ENCODE measurements around the gene SLC12A7.
"Not testable (repeated sequence)": the region's sequence is repeated elsewhere in the genome, so short reads cannot be mapped to it uniquely, and the experiment has no call there.

SLC12A7 gene

DNA sequence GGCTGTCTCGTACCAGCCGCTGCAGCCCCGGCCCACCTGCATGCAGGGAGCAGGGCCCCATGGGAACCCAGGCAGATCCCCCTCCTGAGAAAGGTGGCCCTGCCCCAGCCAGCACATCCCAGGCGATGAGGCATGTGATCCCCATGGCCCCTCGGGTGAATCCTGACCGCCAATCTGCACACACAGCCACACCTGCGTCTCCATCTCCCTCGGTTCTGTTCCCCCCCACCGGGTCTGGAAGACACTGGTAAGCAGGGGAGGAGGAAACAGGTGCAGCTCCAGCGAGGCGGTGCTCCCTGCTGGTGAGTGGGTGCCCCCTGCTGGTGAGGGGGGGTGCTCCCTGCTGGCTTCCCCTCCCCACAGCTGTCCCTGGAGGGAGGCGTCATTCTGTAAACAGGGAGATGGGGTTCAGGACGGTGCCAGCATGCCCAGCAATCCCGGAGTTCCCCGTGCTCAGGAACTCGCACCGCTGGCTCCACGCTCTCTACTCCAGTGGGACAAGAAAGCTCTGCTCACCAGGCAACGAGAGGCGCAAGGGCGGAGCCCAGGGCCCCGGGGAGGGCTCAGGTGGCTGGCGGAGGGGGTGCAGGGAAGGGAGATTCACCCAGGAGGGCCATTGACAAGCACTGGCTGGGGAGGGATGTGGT is 28.4 kb upstream of the SLC12A7 start:
- DNase-seq: peak; percentile 49

DNA sequence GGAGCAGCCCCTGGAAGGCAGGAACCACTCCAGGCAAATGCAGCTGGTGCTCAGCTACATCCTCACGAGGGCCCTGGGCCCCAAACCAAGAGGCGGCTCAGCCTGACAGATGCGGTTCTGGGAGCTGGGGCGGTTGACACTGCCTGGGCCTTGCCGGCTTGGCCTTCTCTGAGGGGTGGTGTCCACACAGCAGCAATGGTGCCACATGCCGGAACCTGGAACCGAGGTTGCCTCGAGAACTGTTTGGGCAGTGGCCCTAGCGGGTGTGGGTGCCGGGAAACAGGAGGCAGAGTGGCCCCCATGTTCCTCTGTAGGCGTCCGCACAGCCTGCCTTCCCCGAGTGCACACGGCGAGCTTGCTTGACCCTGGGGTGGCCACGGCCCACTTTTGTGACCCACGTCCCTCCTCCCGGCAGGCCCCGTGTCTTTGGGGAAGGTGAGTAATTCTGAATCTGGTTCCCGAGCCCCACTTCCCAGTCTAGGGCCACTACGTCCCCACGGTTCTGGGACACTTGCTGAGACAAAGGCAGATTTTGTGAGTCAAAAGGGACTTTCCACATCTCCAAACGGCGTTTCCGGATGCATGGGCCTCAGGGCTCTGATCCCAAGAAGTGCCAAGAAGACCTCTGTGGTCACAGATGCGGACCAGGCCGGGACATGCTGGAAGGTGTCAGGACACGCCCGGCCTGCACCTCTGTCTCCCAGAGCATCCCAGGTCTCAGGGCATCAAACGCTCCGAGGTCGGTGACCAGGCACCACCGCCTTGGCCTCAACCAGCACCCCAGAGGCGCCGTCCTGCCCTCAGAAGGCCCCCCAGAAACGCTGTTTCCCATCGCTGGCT is 27.7 kb upstream of the SLC12A7 start:
- DNase-seq: no peak

DNA sequence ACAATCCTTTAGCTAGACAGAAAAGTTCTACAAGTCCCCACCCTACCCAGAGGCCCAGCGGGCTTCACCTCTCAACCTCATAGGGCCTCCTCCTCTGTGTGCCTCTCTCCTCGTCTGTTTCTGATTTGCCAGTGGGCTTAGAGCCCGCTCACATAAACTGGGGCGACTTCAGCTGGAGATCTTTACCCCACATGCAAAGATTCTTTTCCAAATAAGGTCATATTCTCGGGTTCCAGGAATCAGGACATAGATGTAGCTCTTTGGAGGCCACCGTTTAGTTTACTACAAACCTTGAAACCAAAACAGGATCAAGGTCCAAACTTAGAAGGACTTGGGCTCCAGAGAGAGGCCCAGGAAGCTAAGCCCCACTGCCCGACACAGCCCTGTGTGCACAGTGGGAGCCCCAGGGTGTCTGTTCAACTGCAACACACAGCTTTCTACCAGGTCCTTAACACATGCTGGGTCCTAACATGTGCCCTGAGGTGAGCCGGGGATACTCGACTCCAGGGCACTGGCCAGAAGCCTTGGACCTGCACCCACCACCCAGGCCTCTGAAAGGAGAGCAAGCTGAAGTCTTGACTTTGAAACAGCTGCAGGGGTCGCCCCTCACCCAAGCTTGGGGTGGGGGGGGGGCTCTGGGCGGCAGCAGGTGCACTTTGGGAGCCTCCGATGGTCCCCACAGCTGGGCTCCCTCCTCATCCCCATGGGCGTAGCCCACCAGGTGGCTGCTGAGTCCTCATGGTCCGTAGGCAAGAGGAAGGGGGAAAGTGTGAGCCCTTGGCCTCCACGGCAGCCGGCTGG is 26.8 kb upstream of the SLC12A7 start:
- DNase-seq: no peak

DNA sequence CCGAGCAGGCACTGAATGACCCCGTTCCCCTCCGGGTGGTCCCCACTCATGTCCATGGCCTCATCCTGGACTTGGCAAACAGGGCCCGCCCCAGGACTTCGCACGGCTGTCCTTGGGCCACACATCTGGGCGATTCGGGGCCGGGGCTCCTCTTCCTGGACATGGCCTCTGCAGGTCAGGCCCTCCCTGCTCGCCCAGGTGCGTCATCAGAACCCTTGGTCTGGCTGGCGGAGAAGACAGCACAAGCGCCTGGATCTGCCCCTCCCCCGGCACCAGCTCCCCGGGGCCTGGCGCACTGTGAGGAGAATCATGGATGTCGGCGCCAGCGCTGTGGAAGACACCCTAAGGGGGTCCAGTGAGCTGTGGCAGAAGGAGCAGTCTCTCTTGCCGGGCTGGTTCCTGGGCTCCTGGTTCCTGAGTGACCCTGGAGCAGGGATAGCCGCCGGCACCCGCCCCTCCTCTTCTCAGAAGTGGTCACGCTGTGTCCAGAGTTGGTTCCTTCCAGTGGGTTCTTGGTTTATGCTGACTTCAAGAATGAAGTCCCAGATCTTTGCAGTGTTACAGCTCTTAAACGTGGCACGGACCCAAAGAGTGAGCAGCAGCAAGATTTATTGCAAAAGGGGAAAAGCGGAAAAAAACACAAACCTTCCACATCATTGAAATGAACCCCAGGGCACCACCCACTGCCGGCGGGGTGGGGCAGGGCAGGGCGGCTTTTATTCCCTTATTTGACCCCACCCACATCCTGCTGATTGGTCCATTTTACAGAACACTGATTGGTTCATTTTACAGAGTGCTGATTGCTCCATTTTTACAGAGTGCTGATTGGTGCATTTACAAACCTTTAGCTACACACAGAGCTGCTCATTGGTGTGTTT is 25.9 kb upstream of the SLC12A7 start:
- DNase-seq: no peak

DNA sequence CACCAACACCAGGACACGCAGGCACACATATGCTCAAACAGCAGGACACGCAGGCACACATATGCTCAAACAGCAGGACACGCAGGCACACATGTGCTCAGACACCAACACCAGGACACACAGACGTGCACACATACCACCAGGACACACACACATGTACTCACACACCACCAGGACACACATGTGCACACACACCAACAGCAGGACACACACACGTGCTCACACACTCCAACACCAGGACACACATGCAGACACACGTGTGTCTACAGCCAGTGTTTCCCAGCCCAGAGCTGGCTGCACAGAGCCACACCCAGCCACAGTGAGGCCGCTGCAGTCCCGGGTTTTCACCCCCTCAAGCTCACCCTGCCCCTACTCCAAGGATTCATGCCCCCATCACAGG is 25.0 kb upstream of the SLC12A7 start:
- no peak for DNase-seq

DNA sequence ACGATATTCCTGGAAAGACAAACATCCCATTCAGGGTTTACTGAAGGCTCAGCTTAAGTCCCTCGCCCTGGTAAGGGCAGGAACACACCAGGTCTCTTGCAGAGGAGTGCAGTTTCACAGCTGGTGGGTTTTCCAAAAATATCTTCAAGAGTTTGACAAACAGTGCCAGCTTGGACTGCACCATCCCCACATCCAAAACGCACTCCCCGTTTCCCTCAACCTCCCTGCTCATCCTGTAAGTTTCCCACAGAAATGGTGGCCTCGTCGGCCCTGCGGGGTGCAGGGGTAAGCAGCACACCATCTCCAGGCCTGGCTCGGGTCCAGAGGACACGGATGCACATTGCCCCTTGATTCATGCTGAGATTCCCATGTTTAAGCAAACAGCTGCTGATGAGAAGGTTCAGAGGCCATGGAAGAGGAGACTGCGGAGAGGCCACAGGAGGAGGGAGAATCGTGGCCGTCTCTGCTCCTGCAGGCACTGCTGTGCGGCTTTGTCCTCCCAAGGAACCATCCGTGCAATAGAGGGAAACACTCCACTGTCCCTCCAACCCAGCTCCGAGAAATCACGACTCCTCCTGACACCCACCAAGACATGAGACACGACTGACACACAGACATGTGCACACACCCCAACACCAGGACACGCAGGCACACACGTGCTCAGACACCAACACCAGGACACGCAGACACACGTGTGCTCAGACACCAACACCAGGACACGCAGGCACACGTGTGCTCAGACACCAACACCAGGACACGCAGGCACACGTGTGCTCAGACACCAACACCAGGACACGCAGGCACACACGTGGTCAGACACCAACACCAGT is 24.0 kb upstream of the SLC12A7 start:
- no peak for DNase-seq

DNA sequence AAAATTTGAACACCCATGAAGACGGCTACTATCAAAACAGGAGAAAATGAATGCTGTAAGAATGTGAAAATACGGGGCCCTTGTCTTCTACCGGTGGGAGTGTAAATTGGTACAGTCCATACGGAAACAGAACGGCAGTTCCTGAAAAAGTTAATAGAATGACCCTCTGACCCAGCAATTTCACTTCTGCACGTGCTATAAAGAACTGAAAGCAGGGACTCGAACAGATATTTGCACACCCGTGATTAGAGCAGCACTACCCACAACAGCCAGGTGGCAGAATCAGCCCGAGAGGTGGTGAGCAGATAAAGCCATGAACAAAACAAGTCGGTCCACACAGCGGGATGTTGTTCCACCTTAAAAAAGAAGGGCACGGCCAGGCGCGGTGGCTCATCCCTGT is 22.6 kb upstream of the SLC12A7 start:
- no peak for DNase-seq

DNA sequence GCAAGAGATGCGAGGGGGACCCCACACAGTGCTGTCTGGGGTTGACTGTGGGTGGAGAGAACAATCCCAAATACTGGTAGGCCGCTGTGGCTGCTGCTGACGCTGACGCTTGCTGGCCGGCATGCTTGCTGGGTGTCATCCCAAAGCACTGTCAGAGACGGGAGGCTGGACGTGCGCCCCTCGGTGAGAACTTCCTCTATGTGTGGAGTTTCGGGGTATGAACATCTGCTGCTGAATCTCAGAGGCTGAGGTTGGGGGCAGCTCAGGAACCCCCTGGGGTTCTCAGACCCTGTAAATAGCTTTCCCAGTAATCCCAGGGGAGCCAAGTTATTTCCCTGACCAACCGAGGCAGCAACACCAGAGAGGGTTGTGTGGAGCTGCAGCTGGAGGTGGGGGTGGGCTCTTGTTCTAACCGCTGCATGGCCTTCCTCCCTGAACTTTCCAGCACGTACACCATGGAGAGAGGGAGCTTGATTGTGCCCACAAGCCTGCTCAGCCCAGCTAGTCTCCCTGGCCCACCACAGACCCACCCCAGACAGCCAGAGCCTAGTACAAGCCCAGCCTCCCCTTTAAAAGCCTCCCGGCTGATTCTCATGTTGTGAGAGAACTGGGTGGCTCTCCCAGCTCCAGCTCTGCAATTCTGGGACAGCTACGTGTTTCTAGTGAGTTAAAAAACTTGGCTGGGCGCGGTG is 21.8 kb upstream of the SLC12A7 start:
- DNase-seq: no peak

DNA sequence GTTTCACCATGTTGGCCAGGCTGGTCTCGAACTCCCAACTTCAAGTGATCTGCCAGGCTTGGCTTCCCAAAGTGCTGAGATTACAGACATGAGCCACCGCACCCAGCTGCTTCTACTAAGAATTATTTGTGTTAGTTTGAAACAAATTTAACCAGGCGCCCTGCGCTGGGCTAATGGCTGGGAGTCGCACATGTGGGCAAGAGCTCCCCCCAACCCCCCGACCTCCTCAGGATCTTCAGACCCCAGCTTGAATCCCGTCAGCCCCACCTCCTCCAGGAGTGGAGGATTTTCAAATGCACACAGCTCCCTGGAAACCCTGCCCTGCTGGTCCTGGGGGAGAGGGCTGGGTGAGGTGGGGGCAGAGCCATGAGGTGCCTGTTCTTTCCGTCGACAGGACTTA is 21.2 kb upstream of the SLC12A7 start:
- no peak for DNase-seq

DNA sequence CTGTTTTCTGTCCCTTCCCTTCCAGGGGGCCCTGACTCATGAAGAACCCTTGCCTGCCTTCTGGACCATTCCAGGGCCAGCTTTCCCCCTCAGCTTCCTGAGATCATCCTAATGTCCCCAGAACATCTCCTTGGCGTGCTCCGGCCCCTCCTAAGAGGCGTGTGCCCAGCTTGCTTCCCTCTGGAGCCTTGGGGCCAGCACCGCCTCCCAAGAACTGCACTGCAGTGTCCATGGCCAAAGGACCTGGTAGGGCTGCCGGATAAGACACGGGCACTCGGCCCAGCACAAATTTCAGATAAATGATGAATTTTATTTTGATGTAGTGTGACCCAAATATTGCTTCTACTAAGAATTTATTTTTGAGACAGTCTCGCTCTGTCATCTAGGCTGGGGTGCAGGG is 20.7 kb upstream of the SLC12A7 start:
- no peak for DNase-seq

DNA sequence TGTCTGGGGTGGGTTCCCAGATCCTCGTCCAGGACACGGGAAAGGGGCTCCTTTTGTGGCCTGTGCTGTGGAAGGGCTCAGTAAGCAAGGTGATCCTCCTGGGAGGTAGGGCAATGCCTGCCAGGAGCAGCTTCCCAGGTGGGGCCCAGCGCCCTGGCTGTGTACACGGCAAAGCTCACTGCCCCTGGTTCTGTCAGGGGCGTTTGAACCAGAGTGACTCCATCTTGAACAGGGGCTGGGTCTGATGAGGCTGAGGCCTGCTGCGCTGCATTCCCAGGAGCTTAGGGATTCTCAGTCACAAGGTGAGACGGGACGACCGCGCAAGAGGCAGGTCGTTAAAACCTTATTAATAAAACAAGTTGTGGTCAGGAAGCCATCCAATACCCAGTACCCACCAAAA is 19.9 kb upstream of the SLC12A7 start:
- no peak for DNase-seq

DNA sequence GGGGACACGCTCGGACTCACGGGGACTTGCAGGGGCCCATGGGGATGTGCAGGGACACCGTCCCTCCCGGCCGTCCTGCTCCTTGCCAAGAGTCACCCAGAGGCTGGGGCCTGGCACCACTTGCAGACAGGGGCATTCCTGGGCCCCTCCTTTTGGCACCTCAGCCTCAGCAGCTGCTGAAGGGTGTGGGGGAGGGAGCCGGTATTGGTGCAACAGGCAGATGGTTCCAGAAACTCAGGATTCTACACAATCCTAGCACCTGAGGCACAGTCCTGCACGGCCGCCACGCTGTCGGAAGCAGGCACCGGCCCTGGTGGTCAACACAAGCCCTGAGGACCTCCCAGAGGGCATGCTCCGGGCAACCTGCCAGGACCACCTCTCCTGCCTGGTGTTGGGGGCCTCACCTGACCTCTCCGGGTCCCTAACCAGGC is 19.3 kb upstream of the SLC12A7 start:
- no peak for DNase-seq

DNA sequence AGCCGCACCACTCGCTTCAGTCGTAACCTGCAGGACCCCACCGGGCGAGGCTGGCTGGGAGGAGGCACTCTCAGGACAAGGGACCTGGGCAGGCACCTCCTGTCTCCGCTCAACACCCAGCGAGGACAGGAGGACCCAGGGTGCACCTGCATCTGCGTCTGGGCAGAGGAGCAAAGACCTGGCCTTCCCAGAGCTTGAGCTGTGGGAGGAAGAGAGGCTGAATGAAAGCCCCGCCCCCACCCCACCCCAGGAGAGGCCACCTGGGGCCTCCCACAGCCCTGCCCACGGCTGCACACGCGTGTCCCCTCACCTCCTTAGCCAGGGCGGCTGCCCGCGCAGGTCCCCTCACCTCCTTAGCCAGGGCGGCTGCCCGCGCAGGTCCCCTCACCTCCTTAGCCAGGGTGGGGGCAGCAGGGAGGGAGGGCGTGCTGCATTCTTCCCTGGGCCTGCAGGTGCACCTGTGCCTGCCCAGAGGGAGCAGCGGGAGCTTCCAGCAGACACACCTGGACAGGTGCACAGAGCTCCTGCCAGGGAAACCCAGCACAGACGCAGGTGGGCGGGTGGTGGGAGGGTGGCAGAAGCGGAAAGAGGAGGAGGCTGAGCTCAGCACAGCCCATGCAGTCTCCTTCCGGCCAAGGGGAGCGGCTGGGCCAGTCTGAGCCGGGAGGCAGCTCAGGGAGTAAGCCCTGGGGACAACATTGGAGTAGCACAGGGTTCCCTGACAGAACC is 18.5 kb upstream of the SLC12A7 start:
- peak; percentile 77 for DNase-seq

DNA sequence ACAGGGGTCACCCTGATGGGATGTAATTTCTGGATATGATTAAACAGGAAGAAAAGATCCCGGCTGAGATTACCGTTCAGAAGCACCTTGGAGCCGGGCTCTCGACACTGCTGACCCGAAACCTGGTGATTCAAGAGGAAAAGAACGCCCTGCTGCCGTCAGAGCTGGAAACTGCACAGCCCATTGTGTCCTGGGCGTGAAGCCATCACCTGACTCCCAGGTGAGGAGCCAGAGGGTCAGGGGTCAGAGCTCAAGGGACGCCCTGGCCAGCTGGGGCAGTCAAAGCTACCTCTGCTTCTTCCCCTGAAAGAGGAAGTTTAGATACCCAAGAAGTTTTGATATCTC is 17.8 kb upstream of the SLC12A7 start:
- DNase-seq: no peak

DNA sequence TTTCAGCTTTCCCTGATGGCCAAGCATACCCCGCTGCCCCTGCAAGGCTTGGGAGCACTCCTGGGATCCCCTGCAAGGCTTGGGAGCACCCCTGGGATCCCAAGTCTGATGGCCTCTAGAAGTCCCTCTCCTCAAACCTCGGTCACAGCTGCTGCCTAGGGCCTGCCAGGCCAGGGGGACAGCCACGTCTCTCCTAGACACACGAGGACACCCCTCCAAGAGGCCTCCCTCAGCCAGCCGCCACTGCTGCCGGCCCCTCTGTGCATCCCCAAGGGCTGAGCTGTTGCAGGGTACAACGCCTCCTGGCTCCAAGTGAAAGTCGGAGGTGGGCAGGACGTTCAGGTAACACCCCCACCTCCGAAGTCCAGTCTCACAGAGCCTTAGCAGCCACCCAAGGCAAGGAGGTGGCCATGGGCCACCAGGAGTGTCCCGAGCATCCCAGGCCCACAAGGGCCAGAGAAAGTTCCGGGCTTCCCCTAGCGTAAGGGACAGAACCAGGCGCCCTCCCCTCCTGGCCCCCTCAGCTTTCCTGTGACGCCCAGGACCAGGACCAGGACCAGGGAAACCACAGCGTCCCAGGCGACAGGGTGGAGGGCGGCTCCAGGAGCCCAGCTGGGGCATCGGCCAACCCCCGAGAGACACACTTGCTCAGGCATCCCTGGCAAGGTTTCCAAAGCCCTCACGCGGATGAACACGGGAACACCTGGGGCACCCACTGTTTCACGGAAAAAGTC is 17.3 kb upstream of the SLC12A7 start:
- DNase-seq: no peak

DNA sequence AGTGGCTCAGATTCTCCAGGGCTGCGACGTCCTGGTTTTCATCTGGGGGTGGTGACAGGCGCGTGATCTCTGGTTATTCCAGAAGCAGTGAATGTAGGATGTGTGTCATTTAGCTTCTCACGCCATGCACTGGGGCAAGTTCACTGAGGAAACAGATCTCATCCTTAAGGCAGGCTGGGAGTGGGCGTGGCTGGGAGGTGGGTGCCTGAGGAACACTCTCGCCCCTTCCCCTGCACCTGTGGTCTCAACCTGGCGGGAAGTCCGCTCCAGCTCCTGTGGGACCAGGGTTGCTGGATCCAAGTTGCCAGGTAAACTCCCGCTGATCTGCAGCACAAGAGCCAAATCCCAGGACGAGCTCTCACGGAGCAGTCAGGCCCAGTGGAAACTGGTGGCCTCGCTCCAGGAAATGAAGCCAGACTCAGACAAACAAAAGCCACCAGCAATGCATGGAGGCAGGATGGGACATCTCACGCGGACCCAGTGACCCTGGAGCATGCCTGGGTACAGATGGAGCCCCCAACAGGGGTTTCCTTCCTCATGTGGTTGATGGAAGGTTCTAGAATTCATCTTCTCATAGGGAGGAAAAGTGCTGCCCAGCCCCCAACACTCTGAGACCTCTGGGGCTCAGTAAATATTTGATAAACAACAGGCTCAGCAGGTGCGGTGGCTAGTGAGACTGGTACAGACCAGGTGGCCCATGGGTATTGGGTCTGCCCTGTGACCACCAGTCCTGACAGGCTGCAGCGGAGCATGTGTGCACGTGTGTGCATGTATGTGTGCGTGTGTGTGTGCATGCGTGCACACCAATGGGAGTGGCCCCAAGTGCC is 16.3 kb upstream of the SLC12A7 start:
- DNase-seq: no peak

DNA sequence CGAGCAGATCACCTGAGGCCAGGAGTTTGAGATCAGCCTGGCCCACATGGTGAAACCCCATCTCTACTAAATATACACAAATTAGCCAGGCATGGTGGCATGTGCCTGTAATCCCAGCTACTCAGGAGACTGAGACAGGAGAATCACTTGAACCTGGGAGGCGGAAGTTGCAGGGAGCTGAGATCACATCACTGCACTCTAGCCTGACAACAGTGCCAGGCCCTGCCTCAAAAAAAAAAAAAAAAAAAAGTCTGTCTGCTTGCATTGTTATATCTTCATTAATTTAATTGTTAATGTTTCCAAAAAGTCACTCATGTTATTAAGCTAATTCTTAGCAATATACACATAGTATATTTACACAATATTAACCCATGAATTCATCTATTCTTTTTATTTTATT is 13.8 kb upstream of the SLC12A7 start:
- DNase-seq: not testable (repeated sequence)

DNA sequence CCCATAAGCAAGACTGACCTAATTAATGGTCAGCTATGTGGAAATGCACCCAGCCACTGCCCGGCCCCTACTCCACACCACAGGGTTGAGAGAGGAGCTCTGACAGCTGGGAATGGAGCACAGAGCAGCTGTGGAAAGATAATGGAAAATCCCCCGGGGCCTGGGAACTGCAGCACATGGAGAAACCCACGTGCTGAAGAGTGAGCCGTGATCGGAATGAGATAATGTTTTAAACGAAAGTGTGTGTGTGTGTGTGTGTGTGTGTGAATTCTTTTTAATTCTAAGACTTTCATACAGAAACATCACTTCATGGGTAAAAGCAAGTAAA is 13.1 kb upstream of the SLC12A7 start:
- no peak for DNase-seq
